ENCODE measurements around the gene APOM.

Gene APOM

GRCh38 chr6:31621320-31621939 is 34.3 kb upstream of the APOM start (continued):
- TF ChIP-seq ZNF777 (tag by site-specific recombination; IDR thresholded peaks at IDR 0.05; ENCODE audit: borderline replicate concordance) (no peak), ZNF133 (tag by site-specific recombination; IDR thresholded peaks at IDR 0.05) (no peak), ZNF37A (tag by site-specific recombination; IDR thresholded peaks at IDR 0.05) (no peak), SETDB1 (IDR thresholded peaks at IDR 0.05; ENCODE audit: insufficient read length, low read length) (no peak), ZFHX2 (tag by site-specific recombination; conservative IDR thresholded peaks at IDR 0.05) (no peak), WT1 (tag by site-specific recombination; IDR thresholded peaks at IDR 0.05) (peak; percentile 1; the same call in 1 of the 2 replicates), ZNF169 (tag by site-specific recombination; IDR thresholded peaks at IDR 0.05) (no peak), KLF17 (tag by site-specific recombination; IDR thresholded peaks at IDR 0.05) (no peak), ZSCAN18 (tag by site-specific recombination; IDR thresholded peaks at IDR 0.05) (no peak), ZNF530 (tag by site-specific recombination; IDR thresholded peaks at IDR 0.05; ENCODE audit: low read depth) (no peak)
- TF ChIP-seq, protein P1, sequence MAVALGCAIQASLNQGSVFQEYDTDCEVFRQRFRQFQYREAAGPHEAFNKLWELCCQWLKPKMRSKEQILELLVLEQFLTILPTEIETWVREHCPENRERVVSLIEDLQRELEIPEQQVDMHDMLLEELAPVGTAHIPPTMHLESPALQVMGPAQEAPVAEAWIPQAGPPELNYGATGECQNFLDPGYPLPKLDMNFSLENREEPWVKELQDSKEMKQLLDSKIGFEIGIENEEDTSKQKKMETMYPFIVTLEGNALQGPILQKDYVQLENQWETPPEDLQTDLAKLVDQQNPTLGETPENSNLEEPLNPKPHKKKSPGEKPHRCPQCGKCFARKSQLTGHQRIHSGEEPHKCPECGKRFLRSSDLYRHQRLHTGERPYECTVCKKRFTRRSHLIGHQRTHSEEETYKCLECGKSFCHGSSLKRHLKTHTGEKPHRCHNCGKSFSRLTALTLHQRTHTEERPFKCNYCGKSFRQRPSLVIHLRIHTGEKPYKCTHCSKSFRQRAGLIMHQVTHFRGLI (tag by site-specific recombination; IDR thresholded peaks at IDR 0.05): no peak

- POLR2A ChIA-PET: interaction anchor here (0.6 to 9.7 kb wide), 17 partner anchors 13 to 1349 kb away, joined by 3 to 123 read pairs (median 4); partner anchors contain the start of genes ATP6V1G2, BAG6, C6orf47 and DDX39B
- peak overlapping the region; percentile 99 for H3K27ac ChIP-seq (ENCODE audit: extremely low read depth, low read depth, low read length)
- CTCF ChIA-PET: interaction anchor here (0.7 to 1.4 kb wide), 5 partner anchors 12 to 42 kb away, joined by 3 to 7 read pairs (median 3); no protein-coding TSS in a partner anchor
- TF ChIP-seq ZNF48 (tag by site-specific recombination; IDR thresholded peaks at IDR 0.05): no peak
- TF ChIP-seq, protein P2, sequence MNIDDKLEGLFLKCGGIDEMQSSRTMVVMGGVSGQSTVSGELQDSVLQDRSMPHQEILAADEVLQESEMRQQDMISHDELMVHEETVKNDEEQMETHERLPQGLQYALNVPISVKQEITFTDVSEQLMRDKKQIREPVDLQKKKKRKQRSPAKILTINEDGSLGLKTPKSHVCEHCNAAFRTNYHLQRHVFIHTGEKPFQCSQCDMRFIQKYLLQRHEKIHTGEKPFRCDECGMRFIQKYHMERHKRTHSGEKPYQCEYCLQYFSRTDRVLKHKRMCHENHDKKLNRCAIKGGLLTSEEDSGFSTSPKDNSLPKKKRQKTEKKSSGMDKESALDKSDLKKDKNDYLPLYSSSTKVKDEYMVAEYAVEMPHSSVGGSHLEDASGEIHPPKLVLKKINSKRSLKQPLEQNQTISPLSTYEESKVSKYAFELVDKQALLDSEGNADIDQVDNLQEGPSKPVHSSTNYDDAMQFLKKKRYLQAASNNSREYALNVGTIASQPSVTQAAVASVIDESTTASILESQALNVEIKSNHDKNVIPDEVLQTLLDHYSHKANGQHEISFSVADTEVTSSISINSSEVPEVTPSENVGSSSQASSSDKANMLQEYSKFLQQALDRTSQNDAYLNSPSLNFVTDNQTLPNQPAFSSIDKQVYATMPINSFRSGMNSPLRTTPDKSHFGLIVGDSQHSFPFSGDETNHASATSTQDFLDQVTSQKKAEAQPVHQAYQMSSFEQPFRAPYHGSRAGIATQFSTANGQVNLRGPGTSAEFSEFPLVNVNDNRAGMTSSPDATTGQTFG (tag by site-specific recombination; IDR thresholded peaks at IDR 0.05; ENCODE audit: borderline replicate concordance): no peak
- peak; percentile 2; the same call in 1 of the 2 replicates for TF ChIP-seq YY1 (tag by site-specific recombination; IDR thresholded peaks at IDR 0.05)
- TF ChIP-seq ZNF146 (tag by site-specific recombination; IDR thresholded peaks at IDR 0.05): no peak
- peak; percentile 77 for TF ChIP-seq ZNF76 (tag by site-specific recombination; IDR thresholded peaks at IDR 0.05; ENCODE audit: borderline replicate concordance, low read depth)
- TF ChIP-seq ZFP3 (tag by site-specific recombination; IDR thresholded peaks at IDR 0.05; ENCODE audit: low read depth): no peak
- TF ChIP-seq SCRT1 (tag by site-specific recombination; IDR thresholded peaks at IDR 0.05; ENCODE audit: borderline replicate concordance): no peak
- TF ChIP-seq ZNF677 (tag by site-specific recombination; IDR thresholded peaks at IDR 0.05): no peak
- TF ChIP-seq, protein P3, sequence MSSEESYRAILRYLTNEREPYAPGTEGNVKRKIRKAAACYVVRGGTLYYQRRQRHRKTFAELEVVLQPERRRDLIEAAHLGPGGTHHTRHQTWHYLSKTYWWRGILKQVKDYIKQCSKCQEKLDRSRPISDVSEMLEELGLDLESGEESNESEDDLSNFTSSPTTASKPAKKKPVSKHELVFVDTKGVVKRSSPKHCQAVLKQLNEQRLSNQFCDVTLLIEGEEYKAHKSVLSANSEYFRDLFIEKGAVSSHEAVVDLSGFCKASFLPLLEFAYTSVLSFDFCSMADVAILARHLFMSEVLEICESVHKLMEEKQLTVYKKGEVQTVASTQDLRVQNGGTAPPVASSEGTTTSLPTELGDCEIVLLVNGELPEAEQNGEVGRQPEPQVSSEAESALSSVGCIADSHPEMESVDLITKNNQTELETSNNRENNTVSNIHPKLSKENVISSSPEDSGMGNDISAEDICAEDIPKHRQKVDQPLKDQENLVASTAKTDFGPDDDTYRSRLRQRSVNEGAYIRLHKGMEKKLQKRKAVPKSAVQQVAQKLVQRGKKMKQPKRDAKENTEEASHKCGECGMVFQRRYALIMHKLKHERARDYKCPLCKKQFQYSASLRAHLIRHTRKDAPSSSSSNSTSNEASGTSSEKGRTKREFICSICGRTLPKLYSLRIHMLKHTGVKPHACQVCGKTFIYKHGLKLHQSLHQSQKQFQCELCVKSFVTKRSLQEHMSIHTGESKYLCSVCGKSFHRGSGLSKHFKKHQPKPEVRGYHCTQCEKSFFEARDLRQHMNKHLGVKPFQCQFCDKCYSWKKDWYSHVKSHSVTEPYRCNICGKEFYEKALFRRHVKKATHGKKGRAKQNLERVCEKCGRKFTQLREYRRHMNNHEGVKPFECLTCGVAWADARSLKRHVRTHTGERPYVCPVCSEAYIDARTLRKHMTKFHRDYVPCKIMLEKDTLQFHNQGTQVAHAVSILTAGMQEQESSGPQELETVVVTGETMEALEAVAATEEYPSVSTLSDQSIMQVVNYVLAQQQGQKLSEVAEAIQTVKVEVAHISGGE (tag by site-specific recombination; conservative IDR thresholded peaks at IDR 0.05; ENCODE audit: low read depth): no peak
- no peak for TF ChIP-seq SP7 (tag by site-specific recombination; IDR thresholded peaks at IDR 0.05)
- TF ChIP-seq, protein P4, sequence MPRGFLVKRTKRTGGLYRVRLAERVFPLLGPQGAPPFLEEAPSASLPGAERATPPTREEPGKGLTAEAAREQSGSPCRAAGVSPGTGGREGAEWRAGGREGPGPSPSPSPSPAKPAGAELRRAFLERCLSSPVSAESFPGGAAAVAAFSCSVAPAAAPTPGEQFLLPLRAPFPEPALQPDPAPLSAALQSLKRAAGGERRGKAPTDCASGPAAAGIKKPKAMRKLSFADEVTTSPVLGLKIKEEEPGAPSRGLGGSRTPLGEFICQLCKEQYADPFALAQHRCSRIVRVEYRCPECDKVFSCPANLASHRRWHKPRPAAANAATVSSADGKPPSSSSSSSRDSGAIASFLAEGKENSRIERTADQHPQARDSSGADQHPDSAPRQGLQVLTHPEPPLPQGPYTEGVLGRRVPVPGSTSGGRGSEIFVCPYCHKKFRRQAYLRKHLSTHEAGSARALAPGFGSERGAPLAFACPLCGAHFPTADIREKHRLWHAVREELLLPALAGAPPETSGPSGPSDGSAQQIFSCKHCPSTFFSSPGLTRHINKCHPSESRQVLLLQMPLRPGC (tag by site-specific recombination; IDR thresholded peaks at IDR 0.05): no peak
These were observed 33.7 kb upstream of the APOM start for GRCh38 chr6:31621991-31622390.

More at GRCh38 chr6:31621991-31622390, 33.7 kb upstream of the APOM start:
- H3K4me3 ChIP-seq (ENCODE audit: low read depth, low read length): peak overlapping the region; percentile 97
- H3K4me1 ChIP-seq (ENCODE audit: control insufficient read depth, insufficient read depth, low read length): peaks cover 7% of the 10 kb centered on the region; the same call in 1 of the 2 replicates
- no peaks in the 10 kb centered on the region for H3K9me3 ChIP-seq (ENCODE audit: control insufficient read depth, insufficient read depth, low read depth, low read length)
- peaks cover 39 to 58% of the 10 kb centered on the region in 2 experiments for H3K36me3 ChIP-seq (ENCODE audit: control insufficient read depth in 2 of 2, insufficient read depth in 1 of 2, low read length in 2 of 2)

Data from HEK293 (cell line).